ENCODE measurements around the gene PCID2.
A peak's percentile ranks its signal among the peaks of the same experiment; 100 is the strongest.

The PCID2 gene

GRCh38 chr13:113153810-113154748 is 54.4 kb downstream of the PCID2 start:
- TF ChIP-seq CTCF (IDR thresholded peaks at IDR 0.05; ENCODE audit: borderline replicate concordance, insufficient read depth, low read depth, low read length) = no peak
- peak overlapping the region; percentile 26 for H3K4me3 ChIP-seq (ENCODE audit: low read depth, low read length)

- TF ChIP-seq CTCF (IDR thresholded peaks at IDR 0.05; ENCODE audit: borderline replicate concordance, insufficient read depth, low read depth, low read length) = no peak
- H3K4me3 ChIP-seq (ENCODE audit: low read depth, low read length) = peak overlapping the region; percentile 26
Observed at GRCh38 chr13:113152984-113153809, 55.3 kb downstream of the PCID2 start.

GRCh38 chr13:113152691-113152983 is 55.8 kb downstream of the PCID2 start:
- no peak overlapping the region for H3K4me3 ChIP-seq (ENCODE audit: low read depth, low read length)
- no peak for TF ChIP-seq CTCF (IDR thresholded peaks at IDR 0.05; ENCODE audit: borderline replicate concordance, insufficient read depth, low read depth, low read length)

GRCh38 chr13:113151745-113152690 is 56.5 kb downstream of the PCID2 start:
- H3K4me3 ChIP-seq (ENCODE audit: low read depth, low read length) = no peak overlapping the region
- no peak for TF ChIP-seq CTCF (IDR thresholded peaks at IDR 0.05; ENCODE audit: borderline replicate concordance, insufficient read depth, low read depth, low read length)

GRCh38 chr13:113150550-113151365 is 57.7 kb downstream of the PCID2 start:
- TF ChIP-seq CTCF (IDR thresholded peaks at IDR 0.05; ENCODE audit: borderline replicate concordance, insufficient read depth, low read depth, low read length) = no peak
- no peak overlapping the region for H3K4me3 ChIP-seq (ENCODE audit: low read depth, low read length)

All from GM12875 (cell line).